Activated T-cell treated with anti-CD3 and anti-CD28 coated beads, Interleukin-2, amount 50 U/mL, for 1 hour (primary cell): ENCODE results near the gene CACNA1E.
"Not testable (repeated sequence)": the region's sequence is repeated elsewhere in the genome, so short reads cannot be mapped to it uniquely, and the experiment has no call there.

Experiments
- DNase-seq: peaks from one replicate; pipeline ENCODE4 v3.0.0-alpha.2; 2020

Gene CACNA1E

DNA sequence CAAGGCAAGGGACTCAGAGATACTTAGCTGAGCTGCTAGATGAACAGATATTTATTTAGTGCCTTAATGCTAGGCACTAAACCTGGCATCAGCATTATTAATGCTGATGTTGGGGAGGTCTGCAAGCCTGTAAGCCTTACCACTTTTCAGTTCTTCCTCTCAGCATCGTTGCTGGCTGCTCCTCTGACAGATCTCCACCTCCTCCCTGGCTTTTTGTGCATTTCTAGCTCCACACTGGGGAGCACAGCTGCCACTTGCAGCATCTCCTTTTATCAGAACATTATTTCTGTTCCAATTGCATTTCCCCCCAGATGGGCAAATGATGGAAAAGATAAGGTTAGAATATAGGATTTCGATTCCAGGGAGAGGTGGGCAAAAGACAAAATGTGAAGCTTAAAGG is 34.8 kb downstream of the CACNA1E start:
- no peak for DNase-seq

DNA sequence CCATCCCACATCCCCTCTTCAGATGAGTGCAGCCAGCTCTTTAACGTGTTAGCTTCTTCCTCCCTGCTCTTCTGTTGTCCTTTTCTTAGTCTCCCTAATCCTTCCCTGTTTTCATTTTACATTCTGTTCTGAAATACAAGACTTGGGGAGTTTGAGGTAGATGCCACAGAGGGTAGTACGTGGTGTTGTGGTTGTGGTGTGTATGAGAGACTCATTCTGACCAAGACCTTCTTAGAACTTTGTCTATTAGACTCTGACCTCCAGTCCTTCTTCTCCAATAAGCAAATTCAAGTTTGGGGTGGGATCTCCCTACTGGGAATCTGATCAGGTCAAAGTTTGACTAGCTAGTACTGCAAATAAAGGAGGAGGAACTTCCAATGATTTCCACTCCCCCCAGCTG is 39.5 kb downstream of the CACNA1E start:
- DNase-seq: no peak

DNA sequence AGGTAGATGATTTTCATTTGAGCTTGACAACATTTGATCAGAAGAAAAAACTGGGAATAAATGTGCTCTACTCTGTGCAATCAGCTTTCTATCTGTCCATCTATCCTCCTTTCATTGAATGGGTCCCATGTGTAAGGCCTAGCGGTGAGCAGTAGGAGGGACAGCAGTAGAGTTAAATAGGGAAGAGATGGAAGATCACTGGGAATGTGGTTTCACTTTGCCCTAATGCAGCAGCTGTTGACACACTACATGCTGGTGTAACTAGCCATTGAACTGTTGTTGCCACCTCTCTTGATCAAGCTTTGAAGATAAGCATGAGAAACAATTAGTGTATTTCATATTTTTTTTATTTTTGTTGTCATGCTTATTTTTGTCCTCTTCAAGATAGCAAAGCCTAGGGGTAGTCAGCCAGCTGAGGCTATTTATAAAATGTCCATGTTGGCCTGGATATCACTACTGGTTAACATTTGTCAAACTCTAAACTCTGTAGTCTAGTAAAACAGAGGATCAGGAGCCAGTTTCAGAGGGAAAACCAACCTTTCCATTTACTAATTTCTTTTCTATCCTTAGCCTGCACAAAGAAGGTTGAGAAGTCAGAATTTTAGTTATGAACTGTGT is 41.9 kb downstream of the CACNA1E start:
- DNase-seq: no peak

DNA sequence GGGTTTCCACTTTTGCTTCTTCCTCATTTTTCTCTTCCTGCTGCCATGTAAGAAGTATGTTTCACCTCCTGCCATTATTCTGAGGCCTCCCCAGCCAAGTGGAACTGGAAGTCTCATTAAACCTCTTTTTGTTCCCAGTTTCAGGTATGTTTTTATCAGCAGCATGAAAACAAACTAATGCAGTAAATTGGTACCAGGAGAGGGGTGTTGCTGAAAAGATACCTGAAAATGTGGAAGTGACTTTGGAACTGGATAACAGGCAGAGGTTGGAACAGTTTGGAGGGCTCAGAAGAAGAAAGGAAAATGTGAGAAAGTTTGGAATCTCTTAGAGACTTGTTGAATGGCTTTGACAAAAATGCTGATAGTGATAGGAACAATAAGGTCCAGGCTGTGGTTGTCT is 44.9 kb downstream of the CACNA1E start:
- DNase-seq: not testable (repeated sequence)

DNA sequence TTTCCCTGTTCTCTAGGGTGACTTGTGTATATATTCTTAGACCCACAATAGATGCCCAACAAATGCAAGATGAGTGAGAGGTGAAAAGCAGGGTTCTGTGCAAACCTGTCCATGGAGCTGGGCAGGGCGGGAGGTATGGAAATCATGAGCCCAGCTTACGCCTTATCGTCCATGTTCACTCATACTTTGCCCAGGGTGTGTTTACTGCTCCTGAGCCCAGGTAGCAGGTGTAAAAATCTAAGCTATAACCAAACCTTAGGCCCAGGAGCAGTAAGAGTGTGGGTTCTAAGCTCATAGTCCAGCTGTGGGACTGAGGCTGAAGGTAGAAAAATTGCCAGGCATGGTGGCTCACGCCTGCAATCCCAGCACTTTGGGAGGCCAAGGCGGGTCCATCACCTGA is 48.1 kb downstream of the CACNA1E start:
- no peak for DNase-seq

DNA sequence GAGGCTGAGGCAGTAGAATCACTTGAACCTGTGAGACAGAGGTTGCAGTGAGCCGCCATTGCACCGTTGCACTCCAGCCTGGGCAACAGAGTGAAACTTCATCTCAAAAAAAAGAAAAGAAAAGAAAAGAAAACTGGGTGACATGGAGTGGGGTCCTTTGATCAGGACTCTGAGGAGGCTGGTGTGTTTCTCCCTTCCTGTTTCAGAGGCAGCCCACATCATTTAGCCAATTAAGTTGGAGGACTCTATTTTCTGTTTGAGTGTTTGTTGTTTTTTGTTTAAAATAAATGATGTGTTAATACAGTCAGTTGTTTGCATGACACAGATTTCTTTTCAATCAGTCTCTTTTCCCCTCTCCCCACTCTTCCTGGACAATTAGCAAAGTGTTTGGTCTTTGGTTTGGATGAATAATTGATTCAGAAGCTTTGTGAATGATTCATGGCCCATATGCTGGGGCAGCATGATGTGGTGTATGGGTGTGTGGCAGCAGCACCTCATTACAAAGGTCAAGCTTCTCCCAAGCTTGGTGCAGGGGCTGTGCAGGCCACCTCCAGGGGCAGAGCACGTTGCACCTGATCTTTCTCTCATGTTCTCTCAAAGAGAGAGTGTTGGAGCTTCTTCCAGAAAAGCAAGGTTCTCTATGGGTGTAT is 48.8 kb downstream of the CACNA1E start:
- DNase-seq: no peak

DNA sequence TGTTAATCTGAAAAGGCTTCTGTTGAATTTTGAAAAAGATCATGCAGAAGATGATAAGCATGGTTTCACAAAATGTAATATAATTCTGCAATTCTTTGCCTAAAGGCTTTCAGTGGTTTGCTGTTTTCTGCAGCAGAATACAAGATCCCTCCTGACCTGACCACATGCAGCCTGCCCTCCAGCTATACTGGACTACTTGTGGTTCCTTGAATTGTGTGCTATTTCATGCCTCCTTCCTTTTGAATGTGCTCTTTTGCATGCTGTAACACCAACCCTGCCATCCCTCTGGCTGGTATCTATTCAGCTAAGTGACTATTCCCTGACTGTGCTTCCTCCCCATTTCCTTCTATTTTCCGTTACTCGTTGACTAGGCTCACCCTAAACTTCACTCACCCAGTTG is 55.5 kb downstream of the CACNA1E start:
- no peak for DNase-seq

DNA sequence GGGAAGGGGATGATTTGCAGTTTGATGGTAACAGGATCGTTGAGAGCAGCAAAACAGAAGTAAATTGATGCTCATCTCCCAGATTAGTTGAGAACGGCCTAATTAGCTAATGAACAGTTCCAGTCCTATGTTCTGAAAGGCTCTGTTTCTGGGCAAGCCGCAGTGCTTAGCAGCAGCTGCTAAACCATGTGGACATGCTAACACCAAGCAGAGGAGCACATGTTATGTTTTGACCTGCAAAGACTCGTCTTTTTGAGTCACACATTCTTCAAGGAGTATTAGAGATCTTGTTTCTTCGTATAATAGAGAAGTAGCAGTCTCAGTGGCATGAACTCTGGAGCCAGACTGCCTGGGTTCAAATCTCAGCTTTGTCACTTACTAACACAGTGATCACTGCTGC is 58.1 kb downstream of the CACNA1E start:
- no peak for DNase-seq

DNA sequence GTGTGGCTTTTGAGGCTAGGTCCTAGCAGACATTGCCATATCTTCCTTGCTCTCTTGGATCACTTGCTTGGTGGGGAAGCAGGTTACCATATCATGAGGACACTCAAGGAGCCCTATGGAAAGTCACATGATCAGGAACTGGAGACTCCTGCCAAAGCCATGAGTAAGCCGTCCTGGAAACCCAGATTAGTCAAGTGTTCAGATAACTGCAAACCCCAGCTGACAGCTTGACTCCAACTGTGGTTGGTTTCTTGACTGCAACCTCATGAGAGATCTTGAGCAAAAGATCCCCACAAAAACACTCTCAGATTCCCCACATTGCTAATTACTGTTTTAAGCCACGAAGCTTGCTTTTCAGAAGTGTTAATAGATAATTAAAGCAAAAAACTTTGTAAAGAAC is 58.6 kb downstream of the CACNA1E start:
- no peak for DNase-seq

DNA sequence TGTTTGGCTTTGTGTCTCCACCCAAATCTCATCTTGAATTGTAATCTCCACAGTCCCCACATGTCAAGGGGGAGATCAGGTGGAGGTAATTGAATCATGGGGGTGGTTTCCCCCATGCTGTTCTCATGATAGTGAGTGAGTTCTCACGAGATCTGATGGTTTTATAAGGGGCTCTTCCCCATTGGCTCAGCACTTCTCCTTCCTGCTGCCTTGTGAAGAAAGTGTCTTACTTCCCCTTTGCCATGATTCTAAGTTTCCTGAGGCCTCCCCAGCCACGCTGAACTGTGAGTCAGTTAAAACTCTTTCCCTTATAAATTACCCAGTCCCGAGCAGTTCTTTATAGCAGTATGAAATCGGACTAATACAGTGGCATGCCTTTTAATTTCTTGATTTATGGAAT is 59.1 kb downstream of the CACNA1E start:
- not testable (repeated sequence) for DNase-seq

DNA sequence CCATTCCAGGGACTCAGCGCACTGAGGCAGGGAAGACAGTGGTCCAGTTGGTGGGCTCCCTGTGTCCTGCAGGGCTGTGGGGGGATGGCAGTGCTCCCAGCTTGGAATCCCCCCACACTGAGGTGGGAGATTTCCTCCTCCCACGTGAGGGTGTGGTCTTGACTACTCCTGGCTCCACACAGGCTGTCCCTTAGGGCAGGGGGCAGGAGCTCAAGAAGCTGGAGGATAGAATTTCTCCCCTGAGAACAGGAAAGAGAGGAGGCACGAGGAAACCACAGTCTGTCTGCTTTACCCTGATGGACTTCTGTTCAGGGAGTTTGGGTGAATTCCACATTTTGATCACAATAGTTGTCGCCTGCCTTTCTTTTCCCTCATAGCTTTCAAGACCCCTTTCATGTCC is 62.1 kb downstream of the CACNA1E start:
- no peak for DNase-seq

DNA sequence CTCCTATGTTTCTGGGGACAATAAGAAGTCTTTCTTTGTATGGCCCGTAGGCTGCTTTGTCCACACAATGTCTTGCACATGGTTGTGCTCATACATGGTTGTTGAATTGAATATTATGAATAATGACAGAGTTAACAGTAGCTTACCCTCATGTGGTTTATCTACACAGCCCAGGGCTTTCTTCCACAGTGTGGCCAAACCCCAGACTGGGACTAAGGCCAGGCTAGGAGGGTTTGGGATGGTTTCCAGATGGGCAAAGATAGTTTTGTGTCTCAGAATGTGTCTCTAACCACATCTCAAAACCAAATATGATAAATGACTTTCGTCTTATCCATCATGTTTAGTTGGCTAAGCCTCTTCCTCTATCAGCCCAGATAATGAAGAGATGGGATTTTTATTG is 65.2 kb downstream of the CACNA1E start:
- DNase-seq: no peak

DNA sequence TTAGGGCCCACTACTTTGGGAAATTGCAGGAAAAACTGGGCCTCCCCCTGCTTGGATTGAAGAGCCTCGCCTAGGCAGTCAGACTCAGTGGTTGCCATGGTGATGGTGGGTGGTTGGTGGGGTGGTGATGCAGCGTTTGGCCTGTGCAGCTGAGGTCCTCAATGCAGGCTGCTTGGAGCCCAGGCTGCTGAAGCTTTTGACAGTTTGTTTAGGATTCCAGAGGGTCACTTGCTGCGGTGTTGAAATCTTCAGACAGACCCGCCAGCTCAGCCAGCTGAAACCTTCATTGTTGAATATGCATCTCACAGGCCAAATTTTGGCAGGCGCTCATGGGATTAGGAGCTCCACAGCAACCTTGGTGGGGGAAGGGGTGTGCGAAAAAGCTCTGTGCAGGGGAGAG is 67.9 kb downstream of the CACNA1E start:
- DNase-seq: no peak

DNA sequence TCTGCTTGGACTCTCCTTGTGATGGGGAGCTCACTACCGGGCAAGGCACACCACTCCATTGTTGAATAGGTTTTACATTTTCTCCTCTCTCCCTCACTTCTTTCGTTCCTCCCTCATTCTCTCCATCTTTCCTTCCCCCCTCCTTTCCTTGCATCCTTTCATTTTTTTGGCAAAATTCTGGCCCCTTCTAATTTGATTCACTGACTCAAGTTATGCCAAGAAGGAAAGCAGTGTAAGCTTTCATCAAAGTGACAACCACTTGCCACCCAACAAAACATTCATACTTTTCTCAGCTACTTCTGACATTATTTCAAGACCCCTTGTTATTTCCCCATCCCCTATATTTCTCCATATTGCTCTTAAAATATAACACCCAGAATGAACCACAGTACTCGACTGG is 68.4 kb downstream of the CACNA1E start:
- no peak for DNase-seq

DNA sequence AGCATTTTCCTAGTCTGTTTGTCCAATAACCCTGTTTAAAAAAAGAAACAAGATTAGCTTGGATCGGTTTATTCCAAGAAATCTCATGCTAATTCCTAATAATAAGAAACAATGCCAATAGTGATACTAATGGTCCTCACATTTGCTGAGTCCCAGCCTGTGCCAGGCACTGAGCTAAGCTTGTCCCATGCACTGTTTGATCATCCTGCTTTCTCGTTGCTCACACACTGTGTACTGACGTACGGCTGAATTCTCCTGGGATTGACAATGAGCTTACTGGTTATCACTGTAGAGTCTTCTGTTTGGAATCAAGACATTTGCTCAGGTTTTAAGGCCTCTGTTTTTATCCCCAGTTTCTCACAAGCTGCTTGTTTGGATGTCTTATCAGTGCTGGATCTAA is 71.1 kb downstream of the CACNA1E start:
- no peak for DNase-seq

DNA sequence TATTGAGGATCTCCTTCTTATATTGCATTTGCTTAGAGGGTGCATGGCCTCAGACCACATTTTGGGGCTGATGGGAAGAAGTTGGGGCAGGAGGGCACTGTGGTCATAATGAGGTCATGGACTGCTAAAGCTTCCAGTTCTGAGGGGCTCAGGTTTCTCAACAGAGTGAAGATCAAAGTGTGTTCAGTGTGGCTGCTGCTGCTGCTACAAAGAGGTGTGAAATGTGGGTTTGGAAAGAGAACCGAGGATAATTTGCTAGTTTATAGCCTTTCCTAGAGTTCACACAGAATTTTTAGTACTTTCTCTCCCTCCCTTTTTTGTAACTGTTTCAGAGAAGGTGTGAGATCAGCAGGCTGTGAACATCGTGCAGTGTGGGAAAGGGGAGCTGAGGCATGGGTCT is 73.3 kb downstream of the CACNA1E start:
- no peak for DNase-seq

DNA sequence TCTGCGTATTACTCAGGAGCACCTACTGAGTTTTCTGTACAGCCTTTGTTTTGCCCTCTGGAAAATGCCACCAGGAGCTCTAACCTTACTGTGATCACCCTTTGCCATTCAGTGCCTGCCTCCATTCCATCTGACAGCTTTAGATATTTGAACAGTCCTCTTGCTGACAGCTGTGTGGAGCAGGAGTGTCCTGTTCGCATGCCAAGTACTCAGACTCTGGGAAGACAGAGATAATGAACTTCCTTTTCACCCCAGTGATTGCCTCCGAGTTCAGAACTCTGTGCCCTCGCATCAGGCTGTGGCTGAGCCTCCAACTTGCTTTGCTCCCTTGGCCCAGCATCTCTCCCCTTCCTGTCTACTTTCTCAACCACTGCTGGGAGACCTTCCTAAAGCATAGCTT is 74.0 kb downstream of the CACNA1E start:
- DNase-seq: no peak

DNA sequence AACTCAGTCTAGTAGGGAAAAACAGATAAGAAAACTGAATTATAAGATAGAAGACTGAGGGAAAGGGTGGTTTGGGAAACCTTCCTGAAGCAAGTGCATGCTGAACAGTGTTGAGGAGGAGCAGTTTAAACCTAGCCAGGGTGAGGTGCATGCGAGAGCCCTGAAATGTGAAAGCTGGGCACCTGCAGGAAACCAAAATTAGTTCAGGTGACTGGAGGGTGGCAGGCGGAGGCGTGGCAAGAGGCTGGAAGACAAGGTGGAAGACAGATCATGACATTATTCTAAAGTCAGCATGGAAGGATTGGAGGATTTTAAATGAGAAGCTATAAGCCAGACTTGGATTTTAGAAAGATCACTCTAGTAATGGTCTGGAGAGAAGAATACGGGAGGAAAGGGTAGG is 75.1 kb downstream of the CACNA1E start:
- DNase-seq: no peak

DNA sequence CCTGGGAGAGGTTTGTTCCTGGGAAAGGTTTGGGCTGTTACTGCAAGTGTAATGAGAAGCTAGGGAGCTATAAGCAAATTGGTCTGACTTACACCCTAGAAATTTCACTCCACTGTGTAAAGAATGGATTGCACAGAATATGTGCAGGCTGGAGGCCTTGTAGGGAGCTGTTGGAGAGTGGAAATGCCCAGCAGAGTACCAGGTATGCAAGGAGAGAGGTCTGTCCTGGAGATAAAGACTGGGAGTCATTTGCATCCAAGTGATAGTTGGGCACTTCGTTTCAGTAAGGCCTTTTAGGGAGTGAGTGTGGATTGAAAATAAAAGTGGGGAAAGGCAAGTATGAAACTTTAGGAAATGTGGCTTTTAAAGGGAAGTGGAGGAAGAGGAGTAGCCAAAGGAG is 75.8 kb downstream of the CACNA1E start:
- no peak for DNase-seq

DNA sequence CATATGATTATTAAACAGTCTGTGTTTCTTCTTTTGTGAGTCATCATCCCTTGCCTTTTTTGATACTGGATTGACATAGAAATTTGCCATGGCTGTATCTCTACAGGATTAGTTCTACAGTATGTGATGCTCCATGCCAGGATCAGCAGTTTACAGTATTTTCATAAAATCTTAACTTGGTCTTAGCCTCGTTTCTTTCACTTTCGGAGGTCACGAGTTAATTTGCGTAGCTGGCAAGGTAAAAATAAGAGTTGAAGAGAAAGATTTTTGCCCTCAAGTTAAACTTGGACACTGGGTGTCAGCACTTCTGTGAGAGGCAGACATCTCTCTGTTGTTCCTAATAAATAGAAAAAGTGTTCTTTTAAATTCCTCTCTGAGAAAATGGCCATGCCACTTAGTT is 79.1 kb downstream of the CACNA1E start:
- no peak for DNase-seq

DNA sequence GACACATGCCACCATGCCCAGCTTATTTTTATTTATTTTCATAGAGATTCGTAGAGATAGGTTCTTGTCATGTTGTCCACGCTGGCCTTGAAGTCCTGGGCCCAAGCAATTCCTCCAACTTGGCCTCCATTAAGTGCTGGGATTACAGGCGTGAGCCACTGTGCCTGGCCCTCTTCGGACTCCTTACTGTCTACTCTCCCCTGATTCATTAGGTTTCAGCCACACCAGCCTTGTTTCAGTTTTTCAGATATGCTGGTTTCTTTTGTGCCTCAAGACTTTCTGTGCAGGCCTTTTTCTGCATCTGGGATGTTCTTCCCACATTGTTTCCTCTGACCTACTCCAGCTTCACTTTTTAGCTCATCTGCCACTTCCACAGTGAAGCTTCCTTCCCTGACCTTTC is 85.4 kb downstream of the CACNA1E start:
- DNase-seq: no peak

DNA sequence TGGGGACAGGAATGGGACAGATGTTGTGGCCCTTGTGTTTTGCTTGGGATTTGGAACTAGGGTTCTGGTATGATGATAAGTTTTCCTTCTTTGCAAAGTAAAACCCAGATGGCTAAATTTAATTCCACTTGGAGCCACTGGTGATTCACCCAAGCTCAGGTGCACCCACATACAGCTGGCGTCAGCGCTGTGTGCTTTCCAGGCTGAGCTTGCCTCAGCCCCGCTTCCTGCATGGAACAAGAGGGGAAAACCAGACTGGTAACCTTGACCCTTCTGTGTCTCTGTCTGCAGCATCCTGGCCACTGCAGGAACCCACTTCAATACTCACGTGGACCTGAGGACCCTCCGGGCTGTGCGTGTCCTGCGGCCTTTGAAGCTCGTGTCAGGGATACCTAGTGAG is 94.2 kb downstream of the CACNA1E start:
- DNase-seq: no peak

DNA sequence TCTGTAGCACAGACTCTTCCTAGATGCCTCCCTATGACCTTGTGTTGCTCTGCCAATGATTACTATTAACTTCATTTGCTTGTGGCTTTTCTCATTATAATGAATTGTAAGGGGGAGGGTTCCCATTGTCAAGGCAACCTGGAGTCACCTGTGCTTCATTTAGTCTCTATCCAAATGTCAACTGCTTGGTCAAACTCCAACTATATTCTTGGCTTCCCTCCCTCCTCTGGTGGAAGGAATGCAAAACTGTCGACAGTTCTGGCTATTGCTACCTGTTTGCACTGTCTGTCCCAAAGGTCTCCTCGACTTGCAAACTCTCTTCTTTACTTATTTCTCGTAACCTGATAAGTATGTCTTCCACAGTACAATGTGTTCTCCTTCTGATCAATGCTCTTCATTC is 100.3 kb downstream of the CACNA1E start:
- no peak for DNase-seq

DNA sequence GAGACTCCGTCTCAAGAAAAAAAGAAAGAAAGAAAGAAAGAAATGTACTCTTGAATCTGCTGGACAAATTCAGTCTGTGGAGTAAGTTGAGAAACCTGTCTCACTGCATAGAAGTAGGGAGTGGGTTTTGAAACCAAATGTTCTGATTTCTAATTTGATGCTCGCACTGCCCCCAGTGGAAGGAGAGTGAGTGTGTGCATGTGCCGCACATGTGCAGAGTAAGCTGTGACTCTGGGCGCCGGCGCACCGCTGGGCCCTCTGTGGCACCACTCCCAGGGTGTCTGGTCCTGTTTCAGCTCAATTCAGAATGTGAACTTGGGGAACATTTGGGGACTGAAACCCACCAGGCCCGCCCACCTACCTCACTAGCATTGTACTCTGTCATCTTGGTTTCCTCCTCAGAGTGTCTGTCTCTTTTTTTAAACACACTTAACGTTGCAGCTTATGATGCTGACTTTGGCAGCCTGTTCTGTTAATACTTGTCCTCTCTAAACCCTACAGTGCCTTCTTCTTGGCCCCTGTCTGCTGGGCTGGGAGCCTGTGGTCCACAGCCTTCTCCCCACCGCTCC is 104.6 kb downstream of the CACNA1E start:
- no peak for DNase-seq

DNA sequence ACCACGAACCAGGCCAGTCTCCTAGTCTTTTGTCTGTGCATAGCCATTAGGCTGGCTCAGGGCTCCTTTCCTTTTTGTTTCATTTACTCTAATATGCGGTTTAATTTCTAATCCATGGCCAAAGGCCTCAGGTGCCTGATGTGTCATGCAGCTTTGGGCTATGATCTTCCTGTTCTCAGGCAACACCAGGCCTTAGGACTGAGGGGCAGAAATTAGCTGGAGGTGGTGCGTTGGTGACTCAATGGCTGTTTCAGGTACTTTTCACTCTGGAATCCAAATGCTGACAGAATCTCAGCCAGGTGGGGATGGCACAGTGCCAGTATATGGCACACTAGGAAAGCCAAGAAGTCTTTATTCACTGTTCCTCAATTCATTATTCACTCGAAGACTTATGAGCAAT is 105.3 kb downstream of the CACNA1E start:
- no peak for DNase-seq
